ENCODE measurements around the gene GNB1L.
"Not testable (repeated sequence)": the region's sequence is repeated elsewhere in the genome, so short reads cannot be mapped to it uniquely, and the experiment has no call there.

The GNB1L gene

DNA sequence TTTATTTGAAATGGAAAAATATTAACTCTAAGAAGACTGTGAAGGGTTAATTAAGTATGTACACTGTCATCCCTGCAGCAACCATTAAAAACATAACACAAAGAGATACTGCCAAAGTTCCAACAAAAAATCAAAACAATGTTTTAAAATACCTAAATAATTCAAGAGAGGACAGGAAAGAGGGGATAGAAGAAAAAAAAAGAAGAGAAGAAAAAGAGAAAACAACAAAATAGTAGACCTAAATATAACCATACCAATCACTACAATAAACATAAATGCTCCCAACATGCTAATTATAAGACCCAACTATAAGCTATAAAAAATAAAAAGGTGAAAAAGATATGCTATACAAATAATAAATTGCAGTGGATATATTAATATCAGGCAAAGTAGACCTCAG, 20.1 kb downstream of the GNB1L start:
- H4K8ac ChIP-seq (ENCODE audit: low read depth, low read length): no peak overlapping the region
- H3K18ac ChIP-seq (ENCODE audit: low read length): no peak overlapping the region

DNA sequence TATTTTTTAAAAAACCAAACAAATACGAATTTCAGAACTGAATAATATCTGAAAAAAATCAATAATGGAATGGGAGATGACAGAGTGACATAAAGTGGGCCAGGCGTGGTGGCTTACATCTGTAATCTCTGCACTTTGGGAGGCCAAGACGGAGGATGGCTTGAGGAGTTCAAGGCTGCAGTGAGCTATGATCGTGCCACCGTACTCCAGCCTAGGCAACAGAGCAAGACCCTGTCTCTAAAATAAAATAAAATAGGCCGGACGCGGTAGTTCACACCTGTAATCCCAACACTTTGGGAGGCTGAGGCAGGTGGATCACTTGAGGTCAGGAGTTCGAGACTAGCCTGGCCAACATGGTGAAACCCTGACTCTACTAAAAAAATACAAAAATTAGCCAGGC, 21.3 kb downstream of the GNB1L start:
- H3K4me3 ChIP-seq (ENCODE audit: low read length in 2 of 2); H3K9ac ChIP-seq (ENCODE audit: low read depth, low read length, poor library complexity); DNase-seq (ENCODE audit: low spot score); H2BK15ac ChIP-seq (ENCODE audit: low read length); H3K4me1 ChIP-seq (ENCODE audit: control insufficient read depth in 2 of 2, insufficient read depth in 1 of 2, low read depth in 1 of 2, low read length in 2 of 2); H2AK5ac ChIP-seq (ENCODE audit: low read depth, low read length); H3K36me3 ChIP-seq (replicated peaks in 1 of 2; ENCODE audit: control insufficient read depth in 2 of 2, insufficient read depth in 2 of 2, low read length in 2 of 2); H2BK5ac ChIP-seq (ENCODE audit: low read length); H3K18ac ChIP-seq (ENCODE audit: low read length); H3K79me1 ChIP-seq (ENCODE audit: low read depth, low read length); H2BK12ac ChIP-seq (ENCODE audit: low read length); H3K27ac ChIP-seq (replicated peaks; ENCODE audit: low read length); H3K9me3 ChIP-seq (replicated peaks in 1 of 2; ENCODE audit: control insufficient read depth in 2 of 2, insufficient read depth in 1 of 2, low read depth in 1 of 2, low read length in 2 of 2); H2BK120ac ChIP-seq (ENCODE audit: low read depth, low read length); H4K91ac ChIP-seq (ENCODE audit: low read depth, low read length, poor library complexity); H3K4ac ChIP-seq (ENCODE audit: low read length); H2AFZ ChIP-seq (ENCODE audit: low read length); H3K4me2 ChIP-seq (ENCODE audit: insufficient read depth, low read length, poor library complexity, severe bottlenecking); H3K14ac ChIP-seq (ENCODE audit: low read length); H4K8ac ChIP-seq (ENCODE audit: low read depth, low read length); H3K23ac ChIP-seq (ENCODE audit: low read depth, low read length, poor library complexity); H3K27me3 ChIP-seq (ENCODE audit: control insufficient read depth in 3 of 3, insufficient read depth in 3 of 3, low read depth in 1 of 3, low read length in 3 of 3): not testable (repeated sequence)
- no CpG with 5 or more reads among the region's 9 CpGs for whole genome bisulfite sequencing, 2 donors (ENCODE audit: extremely low coverage in 2 of 2, insufficient read length in 2 of 2, insufficient replicate concordance in 1 of 2)

More for the DNA sequence above, 20.1 kb downstream of the GNB1L start:
- no peak overlapping the region for H3K23ac ChIP-seq (ENCODE audit: low read depth, low read length, poor library complexity)
- H2AK5ac ChIP-seq (ENCODE audit: low read depth, low read length): no peak overlapping the region
- H3K27me3 ChIP-seq (ENCODE audit: control insufficient read depth in 3 of 3, insufficient read depth in 3 of 3, low read depth in 1 of 3, low read length in 3 of 3): no peaks in the 10 kb centered on the region
- H3K36me3 ChIP-seq (replicated peaks in 1 of 2; ENCODE audit: control insufficient read depth in 2 of 2, insufficient read depth in 2 of 2, low read length in 2 of 2): no peaks in the 10 kb centered on the region
- H3K4me1 ChIP-seq (ENCODE audit: control insufficient read depth in 2 of 2, insufficient read depth in 1 of 2, low read depth in 1 of 2, low read length in 2 of 2): no peaks in the 10 kb centered on the region
- H4K91ac ChIP-seq (ENCODE audit: low read depth, low read length, poor library complexity): no peak overlapping the region
- no peak overlapping the region for H3K14ac ChIP-seq (ENCODE audit: low read length)
- DNase-seq (ENCODE audit: low spot score): no peak
- H2BK5ac ChIP-seq (ENCODE audit: low read length): no peak overlapping the region
- no peak overlapping the region for H2BK12ac ChIP-seq (ENCODE audit: low read length)
- H3K9me3 ChIP-seq (replicated peaks in 1 of 2; ENCODE audit: control insufficient read depth in 2 of 2, insufficient read depth in 1 of 2, low read depth in 1 of 2, low read length in 2 of 2): no peaks in the 10 kb centered on the region
- H2AFZ ChIP-seq (ENCODE audit: low read length): no peak overlapping the region
- H3K27ac ChIP-seq (replicated peaks; ENCODE audit: low read length): no peak overlapping the region
- no peak overlapping the region for H3K4me2 ChIP-seq (ENCODE audit: insufficient read depth, low read length, poor library complexity, severe bottlenecking)
- no peak overlapping the region for H2BK120ac ChIP-seq (ENCODE audit: low read depth, low read length)
- no peaks in the 10 kb centered on the region for H3K79me1 ChIP-seq (ENCODE audit: low read depth, low read length)
- no peak overlapping the region for H2BK15ac ChIP-seq (ENCODE audit: low read length)
- no peak overlapping the region for H3K4ac ChIP-seq (ENCODE audit: low read length)
- no peak overlapping the region for H3K4me3 ChIP-seq (ENCODE audit: low read length in 2 of 2)
- no peak overlapping the region for H3K9ac ChIP-seq (ENCODE audit: low read depth, low read length, poor library complexity)

DNA sequence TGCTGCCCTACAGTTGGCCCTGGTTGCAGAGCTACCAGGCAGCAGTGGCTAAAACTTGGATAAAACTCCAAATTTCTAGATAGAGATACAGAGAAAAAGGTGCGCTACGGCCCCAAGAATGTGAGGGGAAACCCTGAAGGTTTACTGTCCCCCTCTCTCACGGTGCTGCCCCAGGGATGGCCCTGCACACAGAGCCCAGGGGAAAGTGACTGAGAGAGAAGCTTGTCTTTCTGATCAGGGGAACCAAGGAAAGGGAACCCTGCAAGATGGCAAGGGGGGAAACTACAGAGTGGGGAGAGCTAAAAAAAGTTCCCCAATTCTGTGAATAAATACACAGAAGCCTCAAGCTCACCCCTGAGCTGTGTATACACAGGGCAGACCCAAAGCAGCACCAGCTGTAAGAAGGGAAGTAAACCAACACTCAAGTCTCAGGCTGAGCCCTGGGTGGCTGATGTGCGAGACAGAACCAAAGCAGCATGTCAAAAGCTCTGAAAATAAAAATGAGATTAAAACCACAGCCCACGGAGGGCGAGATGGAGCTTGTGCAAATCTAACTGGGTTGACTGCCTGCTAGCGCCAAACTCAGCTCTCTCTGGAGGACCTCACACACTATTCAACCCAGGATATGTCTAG, 22.1 kb downstream of the GNB1L start:
- H2BK5ac ChIP-seq (ENCODE audit: low read length): no peak overlapping the region
- DNase-seq (ENCODE audit: low spot score): no peak
- no peaks in the 10 kb centered on the region for H3K9me3 ChIP-seq (replicated peaks in 1 of 2; ENCODE audit: control insufficient read depth in 2 of 2, insufficient read depth in 1 of 2, low read depth in 1 of 2, low read length in 2 of 2)
- H3K27me3 ChIP-seq (ENCODE audit: control insufficient read depth in 3 of 3, insufficient read depth in 3 of 3, low read depth in 1 of 3, low read length in 3 of 3): no peaks in the 10 kb centered on the region
- H2AFZ ChIP-seq (ENCODE audit: low read length): no peak overlapping the region
- no peak overlapping the region for H2BK12ac ChIP-seq (ENCODE audit: low read length)
- H3K4ac ChIP-seq (ENCODE audit: low read length): no peak overlapping the region
- WGBS, 2 donors (ENCODE audit: extremely low coverage in 2 of 2, insufficient read length in 2 of 2, insufficient replicate concordance in 1 of 2): no CpG with 5 or more reads among the region's 7 CpGs
- H3K36me3 ChIP-seq (replicated peaks in 1 of 2; ENCODE audit: control insufficient read depth in 2 of 2, insufficient read depth in 2 of 2, low read length in 2 of 2): no peaks in the 10 kb centered on the region
- H3K18ac ChIP-seq (ENCODE audit: low read length): no peak overlapping the region
- no peak overlapping the region for H2AK5ac ChIP-seq (ENCODE audit: low read depth, low read length)
- no peak overlapping the region for H3K14ac ChIP-seq (ENCODE audit: low read length)
- no peak overlapping the region for H4K91ac ChIP-seq (ENCODE audit: low read depth, low read length, poor library complexity)
- no peak overlapping the region for H4K8ac ChIP-seq (ENCODE audit: low read depth, low read length)
- no peaks in the 10 kb centered on the region for H3K4me1 ChIP-seq (ENCODE audit: control insufficient read depth in 2 of 2, insufficient read depth in 1 of 2, low read depth in 1 of 2, low read length in 2 of 2)
- no peak overlapping the region for H2BK15ac ChIP-seq (ENCODE audit: low read length)
- H3K4me3 ChIP-seq (ENCODE audit: low read length in 2 of 2): no peak overlapping the region
- no peak overlapping the region for H3K4me2 ChIP-seq (ENCODE audit: insufficient read depth, low read length, poor library complexity, severe bottlenecking)
- no peak overlapping the region for H3K23ac ChIP-seq (ENCODE audit: low read depth, low read length, poor library complexity)
- no peak overlapping the region for H3K27ac ChIP-seq (replicated peaks; ENCODE audit: low read length)
- H3K79me1 ChIP-seq (ENCODE audit: low read depth, low read length): no peaks in the 10 kb centered on the region
- no peak overlapping the region for H3K9ac ChIP-seq (ENCODE audit: low read depth, low read length, poor library complexity)
- H2BK120ac ChIP-seq (ENCODE audit: low read depth, low read length): no peak overlapping the region

DNA sequence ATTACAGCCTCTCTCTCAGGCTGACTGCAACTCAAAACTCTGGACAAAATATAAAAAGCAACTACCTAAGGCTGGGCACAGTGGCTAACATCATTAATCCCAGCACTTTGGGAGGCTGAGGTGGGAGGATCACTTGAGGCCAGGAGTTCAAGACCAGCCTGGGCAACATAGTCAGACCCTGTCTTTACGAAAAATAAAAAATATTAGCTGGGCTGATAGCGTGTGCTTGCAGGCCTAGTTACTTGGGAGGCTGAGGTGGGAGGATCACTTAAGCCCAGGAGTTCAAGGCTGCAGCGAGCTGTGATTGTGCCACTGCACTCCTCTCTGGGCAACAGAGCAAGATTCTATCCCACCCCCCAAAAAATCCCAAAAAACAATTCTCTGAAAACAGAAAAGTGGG, 22.7 kb downstream of the GNB1L start:
- not testable (repeated sequence) for H2BK120ac ChIP-seq (ENCODE audit: low read depth, low read length); H3K4ac ChIP-seq (ENCODE audit: low read length); DNase-seq (ENCODE audit: low spot score); H3K9ac ChIP-seq (ENCODE audit: low read depth, low read length, poor library complexity); H3K23ac ChIP-seq (ENCODE audit: low read depth, low read length, poor library complexity); H4K91ac ChIP-seq (ENCODE audit: low read depth, low read length, poor library complexity); H2AK5ac ChIP-seq (ENCODE audit: low read depth, low read length); H2BK15ac ChIP-seq (ENCODE audit: low read length); H2BK5ac ChIP-seq (ENCODE audit: low read length); H2AFZ ChIP-seq (ENCODE audit: low read length); H3K27me3 ChIP-seq (ENCODE audit: control insufficient read depth in 3 of 3, insufficient read depth in 3 of 3, low read depth in 1 of 3, low read length in 3 of 3); H2BK12ac ChIP-seq (ENCODE audit: low read length); H3K14ac ChIP-seq (ENCODE audit: low read length); H3K79me1 ChIP-seq (ENCODE audit: low read depth, low read length); H3K9me3 ChIP-seq (replicated peaks in 1 of 2; ENCODE audit: control insufficient read depth in 2 of 2, insufficient read depth in 1 of 2, low read depth in 1 of 2, low read length in 2 of 2); H3K4me3 ChIP-seq (ENCODE audit: low read length in 2 of 2); H3K18ac ChIP-seq (ENCODE audit: low read length); H4K8ac ChIP-seq (ENCODE audit: low read depth, low read length); H3K27ac ChIP-seq (replicated peaks; ENCODE audit: low read length); H3K4me1 ChIP-seq (ENCODE audit: control insufficient read depth in 2 of 2, insufficient read depth in 1 of 2, low read depth in 1 of 2, low read length in 2 of 2); H3K36me3 ChIP-seq (replicated peaks in 1 of 2; ENCODE audit: control insufficient read depth in 2 of 2, insufficient read depth in 2 of 2, low read length in 2 of 2); H3K4me2 ChIP-seq (ENCODE audit: insufficient read depth, low read length, poor library complexity, severe bottlenecking)
- WGBS, 2 donors (ENCODE audit: extremely low coverage in 2 of 2, insufficient read length in 2 of 2, insufficient replicate concordance in 1 of 2): no CpG with 5 or more reads among the region's 3 CpGs
